H9 (cell line): ENCODE data around the gene RNF175. TPM values are rescaled to one million over a fixed set of nuclear protein-coding genes. Genes with fewer than 3 reads are reported as not detected.
A peak's percentile ranks its signal among the peaks of the same experiment; 100 is the strongest.

Experiments used
- DNase-seq: peaks from one replicate; pipeline ENCODE4 v3.0.0-alpha.2; 2017
- H2AFZ ChIP-seq: one replicate; pipeline ENCODE4 v1.6.1; 2013; ENCODE audit warnings: mild to moderate bottlenecking, low read length, control low read depth, moderate library complexity
- H2AK5ac ChIP-seq: 2 replicates; pipeline ENCODE4 v1.6.1; 2013; ENCODE audit warnings: low read length, control low read depth, mixed read lengths; ENCODE audit not compliant: insufficient read length
- H2BK120ac ChIP-seq: one replicate; pipeline ENCODE4 v1.6.1; 2013; ENCODE audit warnings: low read depth, mild to moderate bottlenecking, low read length, control low read depth, inconsistent platforms; ENCODE audit not compliant: poor library complexity, severe bottlenecking
- H2BK12ac ChIP-seq: 2 replicates; pipeline ENCODE4 v1.6.1; 2013; ENCODE audit warnings: low read length, control low read depth, mixed read lengths, low read depth; ENCODE audit not compliant: insufficient read length
- H2BK15ac ChIP-seq: 2 replicates; pipeline ENCODE4 v1.6.1; 2013; ENCODE audit warnings: low read depth, low read length, control low read depth
- H2BK20ac ChIP-seq: one replicate; pipeline ENCODE4 v1.6.1; 2013; ENCODE audit warnings: low read depth, mild to moderate bottlenecking, low read length, control low read depth, inconsistent platforms; ENCODE audit not compliant: poor library complexity, severe bottlenecking
- H2BK5ac ChIP-seq: 2 replicates; pipeline ENCODE4 v1.6.1; 2013; ENCODE audit warnings: low read length, control low read depth, mixed read lengths; ENCODE audit not compliant: insufficient read length
- H3K14ac ChIP-seq: 2 replicates; pipeline ENCODE4 v1.6.1; 2013; ENCODE audit warnings: low read length, control low read depth; ENCODE audit not compliant: insufficient read depth
- H3K18ac ChIP-seq: 2 replicates; pipeline ENCODE4 v1.6.1; 2013; ENCODE audit warnings: low read depth, mild to moderate bottlenecking, mixed read lengths, low read length, control low read depth; ENCODE audit not compliant: insufficient read length
- H3K23ac ChIP-seq: 2 replicates; pipeline ENCODE4 v1.6.1; 2013; ENCODE audit warnings: low read length, control low read depth, mixed read lengths, low read depth; ENCODE audit not compliant: insufficient read length
- H3K23me2 ChIP-seq: 2 replicates; pipeline ENCODE4 v1.6.1; 2013; ENCODE audit warnings: low read depth, mild to moderate bottlenecking, mixed read lengths, low read length, control low read depth; ENCODE audit not compliant: insufficient read length, poor library complexity, severe bottlenecking
- H3K27ac ChIP-seq: 2 replicates; pipeline ENCODE4 v1.5.1; 2013; ENCODE audit warnings: low read length, control low read depth, mixed read lengths, low read depth; ENCODE audit not compliant: insufficient read length
- H3K27me3 ChIP-seq: 2 replicates; pipeline ENCODE4 v1.6.1; 2013; ENCODE audit warnings: low read length, control low read depth, inconsistent platforms; ENCODE audit not compliant: insufficient read depth
- H3K4ac ChIP-seq: 2 replicates; pipeline ENCODE4 v1.6.1; 2013; ENCODE audit warnings: low read depth, mild to moderate bottlenecking, control low read depth, inconsistent platforms, low read length, moderate library complexity
- H3K4me1 ChIP-seq: 2 replicates; pipeline ENCODE4 v1.6.1; 2013; ENCODE audit warnings: low read length, control low read depth, inconsistent platforms; ENCODE audit not compliant: insufficient read depth
- H3K4me2 ChIP-seq: 2 replicates; pipeline ENCODE4 v1.6.1; 2013; ENCODE audit warnings: low read length, control low read depth, mixed read lengths; ENCODE audit not compliant: insufficient read length, insufficient read depth
- H3K56ac ChIP-seq: 2 replicates; pipeline ENCODE4 v1.6.1; 2013; ENCODE audit warnings: low read depth, mild to moderate bottlenecking, mixed read lengths, low read length, control low read depth; ENCODE audit not compliant: insufficient read length
- H3K79me1 ChIP-seq: 2 replicates; pipeline ENCODE4 v1.6.1; 2013; ENCODE audit warnings: low read depth, mild to moderate bottlenecking, moderate library complexity, low read length, control low read depth, inconsistent platforms; ENCODE audit not compliant: insufficient read depth, poor library complexity, severe bottlenecking
- H3K79me2 ChIP-seq: 2 replicates; pipeline ENCODE4 v1.6.1; 2013; ENCODE audit warnings: low read length, control low read depth, inconsistent platforms; ENCODE audit not compliant: insufficient read depth
- H3K9ac ChIP-seq: 2 replicates; pipeline ENCODE4 v1.6.1; 2013; ENCODE audit warnings: low read length, control low read depth, mixed read lengths; ENCODE audit not compliant: insufficient read length; ENCODE audit errors: extremely low read depth
- H3K9me3 ChIP-seq: one replicate; pipeline ENCODE4 v1.6.1; 2013; ENCODE audit warnings: low read depth, low read length, inconsistent platforms; ENCODE audit not compliant: control insufficient read depth
- H3T11ph ChIP-seq: one replicate; pipeline ENCODE4 v1.6.1; 2013; ENCODE audit warnings: mild to moderate bottlenecking, low read length, control low read depth, inconsistent platforms
- H4K20me1 ChIP-seq: one replicate; pipeline ENCODE4 v1.6.1; 2013; ENCODE audit not compliant: control insufficient read depth, insufficient read length, insufficient read depth
- H4K5ac ChIP-seq: 2 replicates; pipeline ENCODE4 v1.6.1; 2013; ENCODE audit warnings: low read depth, mild to moderate bottlenecking, mixed read lengths, low read length, control low read depth; ENCODE audit not compliant: insufficient read length
- H4K8ac ChIP-seq: replicated peaks from 2 replicates; pipeline ENCODE4 v1.6.1; 2013; ENCODE audit warnings: low read length, control low read depth, mixed read lengths, low read depth; ENCODE audit not compliant: insufficient read length
- H4K91ac ChIP-seq: 2 replicates; pipeline ENCODE4 v1.6.1; 2013; ENCODE audit warnings: low read depth, mild to moderate bottlenecking, moderate library complexity, mixed read lengths, low read length, control low read depth; ENCODE audit not compliant: insufficient read length
- H3K27ac Mint-ChIP-seq, 3 experiments: 2 replicates in 2 of 3; 3 replicates in 1 of 3; pipeline ENCODE4 v1.8.0; 2020 to 2021; ENCODE audit warnings: mixed read lengths in 3 of 3, mild to moderate bottlenecking in 1 of 3, moderate library complexity in 1 of 3
- H3K27me3 Mint-ChIP-seq: 2 replicates; pipeline ENCODE4 v1.8.0; 2021; ENCODE audit warnings: low read depth, mild to moderate bottlenecking, moderate library complexity, mixed read lengths
- H3K36me3 Mint-ChIP-seq, 3 experiments: 2 replicates in 2 of 3; 3 replicates in 1 of 3; pipeline ENCODE4 v1.8.0; 2020 to 2021; ENCODE audit warnings: low read depth in 3 of 3, mixed read lengths in 3 of 3; ENCODE audit not compliant: insufficient read depth in 1 of 3
- H3K4me1 Mint-ChIP-seq, 2 experiments: 2 replicates each; pipeline ENCODE4 v1.8.0; 2020; ENCODE audit warnings: mixed read lengths in 2 of 2
- H3K4me3 Mint-ChIP-seq, 2 experiments: 2 replicates in 1 of 2; 3 replicates in 1 of 2; pipeline ENCODE4 v1.8.0; 2020 to 2021; ENCODE audit warnings: mild to moderate bottlenecking in 2 of 2, mixed read lengths in 2 of 2, moderate library complexity in 1 of 2
- H3K9me3 Mint-ChIP-seq, 2 experiments: 2 replicates in 1 of 2; 3 replicates in 1 of 2; pipeline ENCODE4 v1.8.0; 2020; ENCODE audit warnings: mild to moderate bottlenecking in 2 of 2, mixed read lengths in 2 of 2, moderate library complexity in 1 of 2
- WGBS: extraction: QIAGEN DNeasy Blood & Tissue Kit; methylation state at CpG from one replicate; pipeline ENCODE4 v1.1.7; 2013; ENCODE audit warnings: missing lambda C conversion rate, low lambda C conversion rate, mixed read lengths; ENCODE audit not compliant: insufficient read length; ENCODE audit errors: extremely low coverage; 5-methylcytosine and 5-hydroxymethylcytosine counted together
- total RNA-seq: library from RNA; stranded (reverse); gene quantifications from 2 replicates; pipeline ENCODE4 v1.2.1, GENCODE V29; 2021
- TF ChIP-seq, protein P1 (sequence below): fragments of 200-600 bp; sonication (generic); conservative IDR thresholded peaks from 3 replicates; pipeline ENCODE4 v1.8.0; 2021; ENCODE audit warnings: antibody characterized with exemption, mild to moderate bottlenecking

Gene RNF175
- total RNA-seq, 1 experiment from 2014 or later: 4.3 TPM

- no peak overlapping the region for H3T11ph ChIP-seq
- no peak overlapping the region for H4K8ac ChIP-seq
- no peak overlapping the region for H3K23ac ChIP-seq
- H2BK20ac ChIP-seq: no peak overlapping the region
- H3K27me3 Mint-ChIP-seq: no peaks in the 10 kb centered on the region
- no peaks in the 10 kb centered on the region for H3K9me3 ChIP-seq
- no peak overlapping the region for H3K56ac ChIP-seq
- no peak overlapping the region for H2AFZ ChIP-seq
- H3K36me3 Mint-ChIP-seq: peaks cover 44 to 64% (median 60%) of the 10 kb centered on the region in 3 experiments
- TF ChIP-seq, protein P1, sequence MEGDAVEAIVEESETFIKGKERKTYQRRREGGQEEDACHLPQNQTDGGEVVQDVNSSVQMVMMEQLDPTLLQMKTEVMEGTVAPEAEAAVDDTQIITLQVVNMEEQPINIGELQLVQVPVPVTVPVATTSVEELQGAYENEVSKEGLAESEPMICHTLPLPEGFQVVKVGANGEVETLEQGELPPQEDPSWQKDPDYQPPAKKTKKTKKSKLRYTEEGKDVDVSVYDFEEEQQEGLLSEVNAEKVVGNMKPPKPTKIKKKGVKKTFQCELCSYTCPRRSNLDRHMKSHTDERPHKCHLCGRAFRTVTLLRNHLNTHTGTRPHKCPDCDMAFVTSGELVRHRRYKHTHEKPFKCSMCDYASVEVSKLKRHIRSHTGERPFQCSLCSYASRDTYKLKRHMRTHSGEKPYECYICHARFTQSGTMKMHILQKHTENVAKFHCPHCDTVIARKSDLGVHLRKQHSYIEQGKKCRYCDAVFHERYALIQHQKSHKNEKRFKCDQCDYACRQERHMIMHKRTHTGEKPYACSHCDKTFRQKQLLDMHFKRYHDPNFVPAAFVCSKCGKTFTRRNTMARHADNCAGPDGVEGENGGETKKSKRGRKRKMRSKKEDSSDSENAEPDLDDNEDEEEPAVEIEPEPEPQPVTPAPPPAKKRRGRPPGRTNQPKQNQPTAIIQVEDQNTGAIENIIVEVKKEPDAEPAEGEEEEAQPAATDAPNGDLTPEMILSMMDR: peak; percentile 40; the same call in 2 of the 3 replicates
- H3K4me3 Mint-ChIP-seq: peak overlapping the region in 1 of 2 experiments; percentile 15; a peak in 3 of 5 replicates
- no peak overlapping the region for H3K14ac ChIP-seq
- no peak overlapping the region for H3K18ac ChIP-seq
- no peak overlapping the region for H3K27ac ChIP-seq
- H2BK15ac ChIP-seq: no peak overlapping the region
- no peak overlapping the region for H2BK5ac ChIP-seq
- no peaks in the 10 kb centered on the region for H3K27me3 ChIP-seq
- no peak overlapping the region for H4K91ac ChIP-seq
- H3K79me1 ChIP-seq: no peaks in the 10 kb centered on the region
- no peak overlapping the region for H2BK12ac ChIP-seq
- H3K9ac ChIP-seq: no peak overlapping the region
- H3K4me2 ChIP-seq: no peak overlapping the region
- no peak overlapping the region for H2BK120ac ChIP-seq
- H3K4me1 Mint-ChIP-seq: peaks cover 36 to 47% of the 10 kb centered on the region in 2 experiments
- peak; percentile 29 for DNase-seq
- H4K20me1 ChIP-seq: peaks cover 2% of the 10 kb centered on the region
- WGBS: no CpG with 5 or more reads among the region's 6 CpGs
- no peaks in the 10 kb centered on the region for H3K23me2 ChIP-seq
- peaks cover 5 to 8% of the 10 kb centered on the region in 2 experiments; a peak in 4 of 5 replicates for H3K9me3 Mint-ChIP-seq
- H3K27ac Mint-ChIP-seq: peak overlapping the region; percentile 17 to 79 (median 18); a peak in 5 of 7 replicates
- H3K4ac ChIP-seq: no peak overlapping the region
- no peak overlapping the region for H4K5ac ChIP-seq
- peaks cover 2% of the 10 kb centered on the region; the same call in 1 of the 2 replicates for H3K4me1 ChIP-seq
- H2AK5ac ChIP-seq: no peak overlapping the region
- peaks cover 7% of the 10 kb centered on the region; the same call in 1 of the 2 replicates for H3K79me2 ChIP-seq
Observed at GRCh38 chr4:153781717-153782416, 22.0 kb upstream of the RNF175 start.
